Thoracic aorta (tissue), 2 donors: Measurements from ENCODE around the gene RGS12. TPM values are rescaled to one million over a fixed set of nuclear protein-coding genes. Genes with fewer than 3 reads are reported as not detected.
A peak's percentile ranks its signal among the peaks of the same experiment; 100 is the strongest.

Experiments used
- ATAC-seq: fragments of 150-250 bp; one replicate; pipeline ENCODE4 v1.8.0; 2017; ENCODE audit warnings: low read depth; ENCODE audit not compliant: insufficient number of reproducible peaks, low FRiP score
- DNase-seq: peaks from one replicate; pipeline ENCODE4 v3.0.0-alpha.2; 2020; ENCODE audit warnings: low spot score
- H3K27ac ChIP-seq, 2 donors: fragments of 200-600 bp; sonication (generic); 1 replicate in 1 of 2; 2 replicates in 1 of 2; pipeline ENCODE4 v1.5.1; 2016; ENCODE audit warnings: mild to moderate bottlenecking in 2 of 2, moderate library complexity in 2 of 2
- H3K27me3 ChIP-seq: fragments of 200-600 bp; sonication (generic); replicated peaks from 2 replicates; pipeline ENCODE4 v1.6.0; 2016; ENCODE audit warnings: mild to moderate bottlenecking; ENCODE audit not compliant: insufficient read depth
- H3K36me3 ChIP-seq: fragments of 200-600 bp; sonication (generic); one replicate; pipeline ENCODE4 v1.5.1; 2016
- H3K4me1 ChIP-seq, 2 donors: fragments of 200-600 bp; sonication (generic); 1 replicate in 1 of 2; 2 replicates in 1 of 2; pipeline versions ENCODE4 v1.5.1 to v1.6.0; 2016; ENCODE audit warnings: low read depth in 2 of 2, mild to moderate bottlenecking in 1 of 2; ENCODE audit not compliant: control insufficient read depth in 1 of 2
- H3K4me3 ChIP-seq: fragments of 200-600 bp; sonication (generic); 2 replicates; pipeline ENCODE4 v1.5.1; 2016; ENCODE audit warnings: mild to moderate bottlenecking
- H3K9me3 ChIP-seq: fragments of 200-600 bp; sonication (generic); 2 replicates; pipeline ENCODE4 v1.5.1; 2016
- CTCF ChIP-seq: fragments of 200-600 bp; sonication (generic); IDR thresholded peaks from one replicate; pipeline ENCODE4 v1.5.1; 2019; ENCODE audit warnings: antibody characterized with exemption
- total RNA-seq, 2 donors: library from RNA; depleted of rRNA; stranded (reverse); fragments of >200 nt; gene quantifications; one replicate each; pipeline versions ENCODE4 v1.1.0 to v1.2.3, GENCODE V29; 2016

RGS12 gene
- total RNA-seq, 2 donors from 2014 or later: 13.5 to 43.6 TPM

GRCh38 chr4:3252831-3253641, 39.8 kb upstream of the RGS12 start:
- H3K36me3 ChIP-seq: no peaks in the 10 kb centered on the region
- ATAC-seq (no peak), DNase-seq (no peak)
- H3K27ac ChIP-seq: no peak overlapping the region
- H3K4me1 ChIP-seq: no peaks in the 10 kb centered on the region
- H3K4me3 ChIP-seq: no peak overlapping the region
- H3K9me3 ChIP-seq: no peaks in the 10 kb centered on the region
- no peak for TF ChIP-seq CTCF
- no peaks in the 10 kb centered on the region for H3K27me3 ChIP-seq

- no peak for TF ChIP-seq CTCF
- no peak for DNase-seq
- no peak overlapping the region for H3K4me3 ChIP-seq
- H3K9me3 ChIP-seq: no peaks in the 10 kb centered on the region
- no peaks in the 10 kb centered on the region for H3K27me3 ChIP-seq
- no peaks in the 10 kb centered on the region for H3K36me3 ChIP-seq
- ATAC-seq: no peak
- no peaks in the 10 kb centered on the region for H3K4me1 ChIP-seq
- no peak overlapping the region for H3K27ac ChIP-seq
Observed at GRCh38 chr4:3253808-3254207, 39.0 kb upstream of the RGS12 start.

- TF ChIP-seq CTCF: no peak
- ATAC-seq (no peak), DNase-seq (peak; percentile 1)
Observed at GRCh38 chr4:3254302-3255131, 38.3 kb upstream of the RGS12 start.

GRCh38 chr4:3255611-3256186, 37.1 kb upstream of the RGS12 start:
- DNase-seq (peak; percentile 1), ATAC-seq (no peak)
- no peak for TF ChIP-seq CTCF
- Histone ChIP-seq H3K27ac (no peak overlapping the region), H3K36me3 (no peaks in the 10 kb centered on the region), H3K4me1 (no peaks in the 10 kb centered on the region), H3K9me3 (no peaks in the 10 kb centered on the region), H3K4me3 (no peak overlapping the region), H3K27me3 (no peaks in the 10 kb centered on the region)

More at GRCh38 chr4:3254302-3255131, 38.3 kb upstream of the RGS12 start:
- Histone ChIP-seq H3K4me3 (no peak overlapping the region), H3K27me3 (no peaks in the 10 kb centered on the region), H3K36me3 (no peaks in the 10 kb centered on the region), H3K9me3 (no peaks in the 10 kb centered on the region), H3K4me1 (no peaks in the 10 kb centered on the region), H3K27ac (no peak overlapping the region)
